Ishikawa (cell line): ENCODE measurements around the gene ZNF804B.

Experiments
- TAF1 ChIP-seq: IDR thresholded peaks from 2 replicates; pipeline ENCODE4 v1.6.1; 2012; ENCODE audit warnings: low read depth, mild to moderate bottlenecking
- TF ChIP-seq, protein P1 (sequence below): IDR thresholded peaks from 2 replicates; pipeline ENCODE4 v1.6.1; 2012; ENCODE audit warnings: low read depth, mild to moderate bottlenecking

DNA sequence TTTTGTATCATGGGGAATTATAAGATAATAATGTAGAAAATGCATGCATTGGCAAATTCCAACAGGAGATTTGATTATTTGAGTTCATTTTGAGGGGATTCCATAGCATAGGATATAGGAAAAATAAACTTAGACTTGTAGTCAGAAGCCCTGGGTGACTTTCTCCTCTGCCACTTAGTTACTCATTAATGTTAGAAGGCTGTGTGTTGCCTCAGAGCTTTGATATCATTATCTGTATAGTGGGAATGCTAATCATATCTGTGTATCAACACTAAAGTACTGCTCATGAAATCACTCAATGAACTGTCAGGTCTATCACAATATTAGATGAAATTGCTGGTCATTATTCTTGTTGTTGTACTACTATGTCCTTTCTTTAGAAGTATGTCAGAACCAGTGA, 59.1 kb downstream of the ZNF804B start:
- no peak for TF ChIP-seq TAF1
- TF ChIP-seq, protein P1, sequence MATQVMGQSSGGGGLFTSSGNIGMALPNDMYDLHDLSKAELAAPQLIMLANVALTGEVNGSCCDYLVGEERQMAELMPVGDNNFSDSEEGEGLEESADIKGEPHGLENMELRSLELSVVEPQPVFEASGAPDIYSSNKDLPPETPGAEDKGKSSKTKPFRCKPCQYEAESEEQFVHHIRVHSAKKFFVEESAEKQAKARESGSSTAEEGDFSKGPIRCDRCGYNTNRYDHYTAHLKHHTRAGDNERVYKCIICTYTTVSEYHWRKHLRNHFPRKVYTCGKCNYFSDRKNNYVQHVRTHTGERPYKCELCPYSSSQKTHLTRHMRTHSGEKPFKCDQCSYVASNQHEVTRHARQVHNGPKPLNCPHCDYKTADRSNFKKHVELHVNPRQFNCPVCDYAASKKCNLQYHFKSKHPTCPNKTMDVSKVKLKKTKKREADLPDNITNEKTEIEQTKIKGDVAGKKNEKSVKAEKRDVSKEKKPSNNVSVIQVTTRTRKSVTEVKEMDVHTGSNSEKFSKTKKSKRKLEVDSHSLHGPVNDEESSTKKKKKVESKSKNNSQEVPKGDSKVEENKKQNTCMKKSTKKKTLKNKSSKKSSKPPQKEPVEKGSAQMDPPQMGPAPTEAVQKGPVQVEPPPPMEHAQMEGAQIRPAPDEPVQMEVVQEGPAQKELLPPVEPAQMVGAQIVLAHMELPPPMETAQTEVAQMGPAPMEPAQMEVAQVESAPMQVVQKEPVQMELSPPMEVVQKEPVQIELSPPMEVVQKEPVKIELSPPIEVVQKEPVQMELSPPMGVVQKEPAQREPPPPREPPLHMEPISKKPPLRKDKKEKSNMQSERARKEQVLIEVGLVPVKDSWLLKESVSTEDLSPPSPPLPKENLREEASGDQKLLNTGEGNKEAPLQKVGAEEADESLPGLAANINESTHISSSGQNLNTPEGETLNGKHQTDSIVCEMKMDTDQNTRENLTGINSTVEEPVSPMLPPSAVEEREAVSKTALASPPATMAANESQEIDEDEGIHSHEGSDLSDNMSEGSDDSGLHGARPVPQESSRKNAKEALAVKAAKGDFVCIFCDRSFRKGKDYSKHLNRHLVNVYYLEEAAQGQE, result no peak
